HS-5 (cell line): Measurements from ENCODE around the gene ZNF8.
"Not testable (repeated sequence)": the region's sequence is repeated elsewhere in the genome, so short reads cannot be mapped to it uniquely, and the experiment has no call there.

Experiments used
- DNase-seq: peaks from one replicate; pipeline ENCODE4 v3.0.0-alpha.2; 2012; ENCODE audit warnings: low read depth

The ZNF8 gene

GRCh38 chr19:58296104-58296503 lies 17.3 kb downstream of the ZNF8 start:
- no peak for DNase-seq

DNA sequence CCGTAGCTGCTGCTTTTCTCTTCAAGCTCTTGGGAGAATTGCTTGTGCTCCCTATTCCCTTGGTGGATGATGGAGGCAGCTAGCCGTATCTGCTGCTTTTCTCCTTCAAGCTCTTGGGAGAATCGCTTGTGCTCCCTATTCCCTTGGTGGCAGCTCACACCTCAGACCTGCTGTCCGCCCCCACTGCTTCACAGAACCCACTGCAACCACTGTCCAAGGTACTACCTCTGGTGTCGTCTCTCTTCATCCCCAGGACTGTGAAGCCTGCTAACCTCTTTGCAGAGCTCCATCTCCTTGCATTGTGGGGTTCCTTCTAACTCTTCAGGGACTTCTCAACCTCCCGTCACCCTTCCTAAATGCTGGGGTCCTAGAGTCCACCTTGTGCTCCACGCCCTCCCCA lies 21.9 kb downstream of the ZNF8 start:
- DNase-seq = no peak

GRCh38 chr19:58304255-58304654 lies 25.5 kb downstream of the ZNF8 start:
- DNase-seq = no peak

DNA sequence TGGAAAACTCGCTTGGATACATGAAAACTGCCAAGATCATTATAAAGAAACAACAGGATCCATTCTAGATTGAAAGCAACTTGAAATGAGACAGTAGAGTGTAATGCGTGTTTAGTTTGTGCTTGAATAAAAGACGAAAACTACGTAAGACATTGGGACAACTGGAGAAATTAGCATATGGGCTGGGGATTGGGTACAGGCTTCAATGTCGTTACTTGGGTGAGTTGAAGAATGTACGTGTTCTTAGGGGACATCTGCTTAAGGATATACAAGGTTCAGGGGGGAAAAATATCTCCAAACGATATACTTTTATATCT lies 26.0 kb downstream of the ZNF8 start:
- no peak for DNase-seq

- DNase-seq = peak; percentile 76
These were observed 26.5 kb downstream of the ZNF8 start, which contains the start of gene ERVK3-1 for GRCh38 chr19:58305065-58305931. ERVK3-1 (plus strand) TSS chr19:58305377; CDS start chr19:58312169, 6,792 bp downstream.

DNA sequence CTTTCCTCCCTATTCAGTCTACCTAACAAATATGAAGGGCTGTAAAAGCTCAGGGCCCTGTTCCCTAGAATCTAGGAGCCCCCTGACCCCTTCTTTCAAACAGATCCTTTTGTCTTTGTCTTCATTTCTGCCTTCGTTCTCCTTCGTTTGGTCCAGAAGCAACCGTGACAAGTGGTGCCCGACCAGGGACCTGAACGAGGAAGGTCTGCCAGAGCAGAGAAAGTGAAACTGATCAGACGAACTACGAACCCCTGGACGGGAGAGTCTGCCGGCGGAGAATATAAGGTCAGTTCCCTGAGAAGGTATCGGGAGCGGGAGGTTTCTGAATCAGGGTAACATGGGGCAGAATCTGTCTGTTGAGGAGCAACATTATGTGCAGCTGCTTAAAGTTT lies 27.2 kb downstream of the ZNF8 start:
- DNase-seq = no peak

DNA sequence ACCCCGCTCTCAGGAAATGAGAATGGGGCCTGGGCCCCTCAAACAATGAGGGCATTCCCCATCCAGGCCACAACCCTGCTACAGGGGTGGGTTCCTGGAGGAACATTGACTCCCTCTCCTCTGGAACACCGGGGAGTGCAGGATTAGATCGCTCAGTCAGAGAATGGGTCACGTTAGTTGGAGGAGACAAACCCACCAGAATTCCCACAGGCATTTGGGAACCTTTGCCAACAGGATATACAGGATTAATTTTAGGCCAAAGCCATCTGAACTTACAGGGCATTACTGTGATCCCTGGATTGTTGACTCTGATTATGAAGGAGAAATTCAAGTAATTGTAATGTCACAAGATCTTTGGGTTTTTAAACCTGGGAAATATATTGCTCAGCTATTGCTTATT lies 29.0 kb downstream of the ZNF8 start:
- DNase-seq = no peak

- not testable (repeated sequence) for DNase-seq
These were observed 31.9 kb downstream of the ZNF8 start for GRCh38 chr19:58310685-58311084.

DNA sequence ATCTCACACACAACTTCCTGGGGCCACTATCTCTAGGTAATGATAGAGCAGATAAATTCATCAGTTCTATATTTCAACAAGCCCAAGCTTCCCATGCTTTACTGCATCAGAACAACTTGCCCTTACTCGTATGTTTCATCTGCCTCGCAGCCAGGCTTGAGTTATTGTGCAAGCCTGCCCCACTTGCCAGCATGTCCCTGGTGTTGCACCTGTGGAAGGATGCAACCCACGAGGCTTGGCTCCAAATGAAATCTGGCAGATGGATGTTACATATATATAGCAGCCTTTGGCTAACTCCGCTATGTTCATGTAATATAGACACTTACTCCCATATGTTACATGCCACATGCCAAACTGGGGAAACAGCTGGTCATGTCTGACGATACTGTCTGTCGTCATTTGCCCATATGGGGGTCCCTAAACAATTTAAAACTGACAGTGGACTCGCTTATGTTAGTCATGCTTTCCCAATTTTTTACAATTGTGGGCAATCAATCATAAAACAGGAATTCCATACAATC lies 32.6 kb downstream of the ZNF8 start:
- DNase-seq = no peak

GRCh38 chr19:58315580-58315979 lies 36.8 kb downstream of the ZNF8 start:
- DNase-seq = no peak

DNA sequence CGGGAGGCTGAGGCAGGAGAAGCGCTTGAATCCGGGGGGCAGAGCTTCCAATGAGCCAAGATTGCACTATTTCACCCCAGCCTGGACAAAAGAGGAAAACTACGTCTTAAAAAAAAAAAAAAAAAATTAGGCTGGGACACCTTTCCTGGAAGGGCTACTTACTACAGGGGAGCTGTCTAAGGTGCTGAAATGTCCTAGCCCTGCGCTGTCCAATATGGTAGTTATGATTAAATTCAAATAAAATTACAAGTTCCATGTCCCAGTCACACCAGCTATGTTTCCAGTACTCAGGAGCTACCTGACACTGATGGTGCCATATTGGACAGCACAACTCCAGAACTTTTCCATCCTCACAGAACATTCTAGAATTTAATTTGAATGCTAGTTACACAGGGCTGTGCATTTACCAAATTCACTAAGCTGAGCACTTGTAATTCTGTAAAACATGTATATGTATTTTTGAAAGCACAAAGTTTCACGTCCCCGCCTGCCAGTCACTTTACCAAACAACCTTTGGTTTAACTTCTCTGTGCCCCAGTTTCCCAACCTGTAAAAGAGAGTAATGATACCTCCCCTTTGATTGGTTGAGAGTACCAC lies 38.8 kb downstream of the ZNF8 start:
- no peak for DNase-seq

- DNase-seq = no peak
These were observed 39.5 kb downstream of the ZNF8 start for GRCh38 chr19:58318297-58318696.

GRCh38 chr19:58319241-58319640 lies 40.5 kb downstream of the ZNF8 start:
- no peak for DNase-seq

DNA sequence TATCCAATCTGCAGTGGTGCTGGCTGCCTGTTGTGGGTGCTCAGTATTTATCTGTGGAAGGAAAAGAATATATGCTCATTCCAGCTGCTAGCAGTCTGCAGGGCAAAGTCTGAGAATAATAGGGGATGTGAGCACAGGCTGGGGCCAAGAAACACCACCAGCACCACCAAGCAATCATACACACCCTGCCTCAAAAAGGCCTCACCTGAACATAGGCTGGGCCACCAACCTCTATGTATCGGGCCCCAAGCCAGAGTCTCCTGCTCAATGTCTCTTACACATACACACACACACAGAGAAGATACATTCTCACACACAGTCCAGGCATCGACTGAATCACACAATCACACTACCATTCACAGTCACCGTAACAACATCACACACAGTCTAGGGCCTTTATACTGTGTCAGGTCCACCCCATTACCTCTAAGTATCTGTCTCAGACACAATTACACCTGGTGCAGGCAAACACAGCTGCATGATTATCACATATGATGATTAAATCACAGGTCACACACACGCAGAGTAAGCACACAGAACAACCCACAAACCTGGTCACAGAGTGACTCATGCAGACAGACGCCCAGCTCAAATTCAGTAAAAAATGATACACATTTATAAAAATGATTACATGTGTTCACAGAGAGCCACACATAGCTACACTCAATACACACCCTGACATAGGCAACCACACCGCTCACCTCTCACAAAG lies 46.7 kb downstream of the ZNF8 start:
- no peak for DNase-seq

GRCh38 chr19:58326501-58326913 lies 47.8 kb downstream of the ZNF8 start:
- DNase-seq = no peak

GRCh38 chr19:58326914-58327726 lies 48.4 kb downstream of the ZNF8 start, which contains the start of gene ZSCAN22:
ZSCAN22 (plus strand) TSS chr19:58326994; CDS start chr19:58334803, 7,809 bp downstream.
- DNase-seq = peak; percentile 89

GRCh38 chr19:58328999-58329398 lies 50.2 kb downstream of the ZNF8 start:
- no peak for DNase-seq

DNA sequence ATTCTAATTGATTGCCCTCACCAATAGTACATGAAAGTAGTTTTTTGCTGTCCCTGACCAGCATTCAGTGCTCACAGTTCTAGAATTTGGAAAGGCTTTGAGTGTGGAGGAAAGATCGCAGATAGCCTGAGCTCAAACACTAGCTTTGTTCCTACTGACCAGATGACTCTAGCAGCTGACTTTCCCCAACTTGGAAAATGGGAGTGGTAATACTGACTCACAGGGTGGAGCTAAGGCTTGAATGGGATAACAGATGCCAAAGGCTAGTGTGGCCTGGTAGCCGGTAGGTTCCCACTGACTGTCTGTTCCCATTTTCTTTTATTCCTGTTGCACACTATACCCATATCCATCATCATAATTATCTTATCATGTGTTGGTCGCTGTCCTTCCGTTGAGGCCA lies 51.7 kb downstream of the ZNF8 start:
- DNase-seq = no peak

DNA sequence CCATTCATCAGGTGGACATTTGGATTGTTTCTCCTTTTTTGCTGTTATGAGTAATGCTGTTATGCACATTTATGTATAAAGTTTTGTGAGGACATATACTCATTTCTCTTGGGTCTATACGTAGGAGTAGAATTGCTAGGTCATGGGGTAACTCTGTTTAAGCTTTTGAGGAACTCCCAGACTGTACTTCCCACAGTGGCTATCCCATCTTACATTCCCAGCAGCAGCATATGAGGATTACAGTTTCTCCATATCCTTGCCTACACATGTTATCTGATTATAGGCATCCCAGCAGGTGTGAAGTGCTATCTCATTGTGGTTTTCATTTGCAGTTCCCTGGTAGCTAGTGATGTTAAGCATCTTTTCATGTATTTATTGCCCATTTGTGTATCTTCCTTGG lies 53.9 kb downstream of the ZNF8 start:
- DNase-seq = no peak

- DNase-seq = no peak
These were observed 56.0 kb downstream of the ZNF8 start for GRCh38 chr19:58334691-58335249.

- no peak for DNase-seq
These were observed 56.9 kb downstream of the ZNF8 start for GRCh38 chr19:58335630-58336029.

- DNase-seq = no peak
These were observed 57.5 kb downstream of the ZNF8 start for GRCh38 chr19:58336216-58336615.
